Fibroblast of skin of right biceps (primary cell): Measurements from ENCODE around the gene COL23A1.

Source experiments
- DNase-seq: peaks from one replicate; pipeline ENCODE4 v3.0.0-alpha.2; 2013

The COL23A1 gene

GRCh38 chr5:178349625-178350353 lies 240.4 kb downstream of the COL23A1 start:
- no peak for DNase-seq

GRCh38 chr5:178349075-178349511 lies 241.1 kb downstream of the COL23A1 start:
- peak; percentile 57 for DNase-seq

GRCh38 chr5:178348356-178349074 lies 241.7 kb downstream of the COL23A1 start:
- DNase-seq = no peak

- DNase-seq = no peak
These were observed 242.2 kb downstream of the COL23A1 start for GRCh38 chr5:178347956-178348355.

GRCh38 chr5:178346607-178347334 lies 243.4 kb downstream of the COL23A1 start:
- DNase-seq = peak; percentile 14

GRCh38 chr5:178343306-178343705 lies 246.9 kb downstream of the COL23A1 start:
- DNase-seq = no peak

GRCh38 chr5:178341851-178342140 lies 248.4 kb downstream of the COL23A1 start:
- no peak for DNase-seq

- no peak for DNase-seq
These were observed 248.9 kb downstream of the COL23A1 start for GRCh38 chr5:178341091-178341850.

GRCh38 chr5:178340637-178341036 lies 249.6 kb downstream of the COL23A1 start:
- DNase-seq = no peak

- no peak for DNase-seq
These were observed 250.0 kb downstream of the COL23A1 start for GRCh38 chr5:178340187-178340586.

- DNase-seq = no peak
These were observed 250.9 kb downstream of the COL23A1 start for GRCh38 chr5:178339272-178339671.

- DNase-seq = no peak
These were observed 251.4 kb downstream of the COL23A1 start for GRCh38 chr5:178338750-178339144.

GRCh38 chr5:178338126-178338749 lies 252.0 kb downstream of the COL23A1 start:
- DNase-seq = no peak

- DNase-seq = no peak
These were observed 252.9 kb downstream of the COL23A1 start for GRCh38 chr5:178337334-178337741.

GRCh38 chr5:178336889-178337288 lies 253.3 kb downstream of the COL23A1 start:
- DNase-seq = peak; percentile 29

- DNase-seq = no peak
These were observed 254.7 kb downstream of the COL23A1 start for GRCh38 chr5:178335302-178336030.

GRCh38 chr5:178334861-178335260 lies 255.3 kb downstream of the COL23A1 start:
- no peak for DNase-seq

- no peak for DNase-seq
These were observed 256.2 kb downstream of the COL23A1 start for GRCh38 chr5:178333821-178334481.

GRCh38 chr5:178332210-178332641 lies 258.0 kb downstream of the COL23A1 start:
- no peak for DNase-seq

GRCh38 chr5:178331491-178331996 lies 258.6 kb downstream of the COL23A1 start:
- DNase-seq = no peak

GRCh38 chr5:178330791-178331404 lies 259.3 kb downstream of the COL23A1 start:
- DNase-seq = peak; percentile 7
